ENCODE measurements around the gene CHML.
A peak's percentile ranks its signal among the peaks of the same experiment; 100 is the strongest.
"Not testable (repeated sequence)": the region's sequence is repeated elsewhere in the genome, so short reads cannot be mapped to it uniquely, and the experiment has no call there.

Gene CHML, protein sequence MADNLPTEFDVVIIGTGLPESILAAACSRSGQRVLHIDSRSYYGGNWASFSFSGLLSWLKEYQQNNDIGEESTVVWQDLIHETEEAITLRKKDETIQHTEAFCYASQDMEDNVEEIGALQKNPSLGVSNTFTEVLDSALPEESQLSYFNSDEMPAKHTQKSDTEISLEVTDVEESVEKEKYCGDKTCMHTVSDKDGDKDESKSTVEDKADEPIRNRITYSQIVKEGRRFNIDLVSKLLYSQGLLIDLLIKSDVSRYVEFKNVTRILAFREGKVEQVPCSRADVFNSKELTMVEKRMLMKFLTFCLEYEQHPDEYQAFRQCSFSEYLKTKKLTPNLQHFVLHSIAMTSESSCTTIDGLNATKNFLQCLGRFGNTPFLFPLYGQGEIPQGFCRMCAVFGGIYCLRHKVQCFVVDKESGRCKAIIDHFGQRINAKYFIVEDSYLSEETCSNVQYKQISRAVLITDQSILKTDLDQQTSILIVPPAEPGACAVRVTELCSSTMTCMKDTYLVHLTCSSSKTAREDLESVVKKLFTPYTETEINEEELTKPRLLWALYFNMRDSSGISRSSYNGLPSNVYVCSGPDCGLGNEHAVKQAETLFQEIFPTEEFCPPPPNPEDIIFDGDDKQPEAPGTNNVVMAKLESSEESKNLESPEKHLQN

DNA sequence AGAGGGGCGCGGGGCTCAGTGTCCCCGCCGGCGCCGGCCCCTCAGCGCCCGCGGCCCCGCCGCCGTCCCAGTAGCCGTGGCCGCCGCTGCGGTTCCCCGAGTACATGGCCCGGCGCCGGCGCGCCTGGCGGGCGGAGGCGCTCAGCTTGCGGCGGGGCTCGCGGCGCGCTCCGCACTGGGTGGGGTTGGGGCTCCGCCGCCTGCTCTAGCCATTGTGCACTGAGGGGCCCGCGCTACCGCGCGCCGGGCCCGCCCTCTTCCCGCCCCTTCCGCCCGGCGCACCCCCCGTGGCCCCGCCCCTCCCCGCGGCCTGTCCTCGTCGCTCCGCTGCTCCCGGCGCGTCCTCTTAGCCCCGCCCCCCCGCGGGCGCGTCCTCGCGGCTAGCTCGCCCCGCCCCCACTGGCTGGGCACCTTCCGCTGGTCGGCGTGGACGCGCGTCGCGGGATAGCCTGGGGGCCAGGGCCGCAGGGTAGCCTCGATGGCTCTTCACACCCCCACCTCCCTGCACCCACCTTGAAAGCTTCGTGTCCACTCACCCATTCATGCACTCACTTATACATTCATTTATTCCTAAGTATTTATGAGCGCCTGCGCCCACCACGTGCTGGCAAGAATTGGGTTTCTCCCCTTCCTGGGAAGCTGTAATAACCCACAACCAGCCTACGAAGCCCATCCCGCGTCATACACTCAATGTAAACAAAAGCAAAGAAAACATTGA is at the start of gene CHML, which contains the start of gene OPN3:
TSS of gene CHML (minus strand) at position 221 of the 718 bp plus-strand sequence. CDS start 4,603 bp downstream, outside the sequence.
TSS of gene OPN3 (minus strand) at position 221 of the 718 bp plus-strand sequence. CDS start at position 106, 115 bp downstream.
- DNase-seq = peak; percentile 94

- no peak for DNase-seq
Measured at GRCh38 chr1:241688940-241689368, 48.8 kb upstream of the CHML start.

- no peak for DNase-seq
Measured at GRCh38 chr1:241684108-241684507, 43.9 kb upstream of the CHML start.

DNA sequence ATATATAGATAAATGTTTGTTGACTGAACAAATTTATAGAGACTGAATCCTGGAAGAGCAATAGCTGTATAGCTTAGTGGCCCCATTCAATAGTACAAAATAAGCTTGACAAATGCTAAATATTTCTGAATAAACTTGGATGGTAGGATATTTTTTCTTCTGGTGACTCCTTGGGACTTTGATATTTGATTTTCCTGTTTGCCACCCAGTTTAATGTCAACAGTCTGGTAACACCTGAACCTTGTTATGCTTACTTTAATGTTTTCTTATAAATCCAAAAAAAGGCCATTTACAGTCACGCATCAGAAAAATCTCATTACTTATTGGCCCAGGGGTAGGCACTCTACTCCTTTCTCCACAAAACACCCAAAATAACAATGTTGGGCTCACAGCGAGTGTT is 42.8 kb upstream of the CHML start:
- DNase-seq = no peak

- DNase-seq = not testable (repeated sequence)
Measured at GRCh38 chr1:241681861-241682448, 41.8 kb upstream of the CHML start.

- no peak for DNase-seq
Measured at GRCh38 chr1:241679961-241680360, 39.8 kb upstream of the CHML start.

DNA sequence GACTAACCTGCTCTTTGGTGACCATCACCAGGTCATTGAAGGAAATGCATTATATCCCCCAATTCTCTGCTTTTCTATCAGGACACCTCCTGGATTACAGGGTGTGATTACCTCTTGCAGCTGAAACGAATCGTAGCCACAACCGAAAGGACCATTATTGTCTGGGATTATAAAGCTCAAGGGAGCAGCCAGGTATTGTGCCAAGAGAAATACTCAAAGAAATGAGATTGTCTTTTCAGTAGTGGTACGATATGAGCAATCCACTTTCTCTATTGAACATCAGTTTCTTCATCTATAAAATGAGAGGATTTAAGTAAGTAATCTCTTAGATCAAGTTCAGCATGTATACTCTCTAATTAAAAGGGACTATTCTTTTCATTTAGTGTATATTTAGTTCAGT is 39.2 kb upstream of the CHML start:
- no peak for DNase-seq

GRCh38 chr1:241678536-241678935 is 38.4 kb upstream of the CHML start:
- no peak for DNase-seq

DNA sequence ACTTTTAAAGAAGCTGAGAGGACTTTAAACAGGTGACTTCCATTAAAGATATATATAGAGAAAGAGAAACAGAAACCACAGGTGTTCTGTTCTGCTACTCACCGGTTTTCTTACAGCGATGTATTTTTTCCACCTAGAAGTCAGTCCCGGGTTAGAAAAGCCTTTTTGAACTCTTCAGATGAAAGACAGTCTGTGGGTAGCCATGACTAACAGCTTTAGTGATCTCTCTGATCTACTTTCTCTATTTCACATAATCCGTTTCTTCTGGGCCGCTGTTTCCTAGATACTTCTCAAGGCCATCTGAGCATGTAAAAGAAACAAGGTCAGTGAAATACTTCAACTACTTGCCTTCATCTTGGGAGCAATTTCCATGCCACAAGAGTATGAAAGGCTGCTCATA is 37.0 kb upstream of the CHML start:
- DNase-seq = no peak

GRCh38 chr1:241675983-241676382 is 35.8 kb upstream of the CHML start:
- DNase-seq = no peak

DNA sequence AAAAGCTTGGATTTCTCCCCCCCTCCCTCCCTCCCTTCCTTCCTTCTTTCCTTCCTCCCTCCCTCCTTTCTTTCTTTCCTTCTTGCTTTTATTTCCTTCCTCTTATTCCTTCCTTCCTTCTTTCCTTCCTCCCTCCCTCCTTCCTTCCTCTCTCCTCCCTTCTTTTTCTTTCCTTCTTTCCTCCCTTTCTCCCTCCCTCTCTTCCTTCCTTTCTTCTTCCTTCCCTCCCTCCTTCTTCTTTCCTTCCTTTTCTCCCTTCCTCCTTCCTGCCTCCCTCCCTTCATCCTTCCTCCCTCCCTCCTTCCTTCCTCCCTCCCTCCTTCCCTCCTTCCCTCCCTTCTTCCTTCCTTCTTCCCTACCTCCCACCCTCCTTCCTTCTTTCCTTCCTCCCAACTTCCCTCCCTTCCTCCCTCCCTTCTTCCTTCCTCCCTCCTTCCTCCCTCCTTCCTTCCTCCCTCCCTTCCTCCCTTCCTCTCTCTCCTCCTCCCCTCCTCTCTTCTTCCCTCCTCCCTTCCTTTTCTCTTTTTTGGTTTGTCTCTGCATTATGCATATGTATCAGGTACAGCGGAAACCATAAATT is 34.7 kb upstream of the CHML start:
- no peak for DNase-seq

- DNase-seq = no peak
Measured at GRCh38 chr1:241672301-241672700, 32.1 kb upstream of the CHML start.

DNA sequence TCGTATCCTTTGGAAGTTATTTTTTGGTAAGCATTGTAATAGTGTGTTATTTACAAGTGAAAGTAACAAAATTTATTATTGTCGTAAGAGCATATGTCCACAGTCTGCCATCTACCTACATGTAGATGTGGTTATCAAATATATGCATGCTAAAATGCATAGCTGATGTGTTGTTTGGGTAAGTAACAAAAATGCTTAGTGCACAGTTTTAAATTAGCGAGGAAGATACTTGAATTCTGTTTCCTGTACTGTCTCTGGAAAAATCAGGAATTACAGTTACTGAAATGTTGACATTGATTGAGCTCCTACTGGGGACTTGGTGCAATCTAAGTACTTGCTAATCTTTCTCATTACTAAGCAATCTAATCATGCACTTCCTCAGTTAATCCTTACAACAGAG is 26.2 kb upstream of the CHML start:
- DNase-seq = no peak

GRCh38 chr1:241660424-241660972 is 20.3 kb upstream of the CHML start:
- DNase-seq = no peak

GRCh38 chr1:241659016-241659415 is 18.8 kb upstream of the CHML start:
- not testable (repeated sequence) for DNase-seq

GRCh38 chr1:241658081-241658793 is 18.1 kb upstream of the CHML start:
- DNase-seq = no peak

- DNase-seq = no peak
Measured at GRCh38 chr1:241654641-241655040, 14.5 kb upstream of the CHML start.

- DNase-seq = no peak
Measured at GRCh38 chr1:241654019-241654418, 13.8 kb upstream of the CHML start.

GRCh38 chr1:241652012-241652411 is 11.8 kb upstream of the CHML start, which contains the start of gene WDR64:
TSS of gene WDR64 (plus strand) at chr1:241652281. CDS start at chr1:241652485, 204 bp downstream.
- DNase-seq = no peak

DNA sequence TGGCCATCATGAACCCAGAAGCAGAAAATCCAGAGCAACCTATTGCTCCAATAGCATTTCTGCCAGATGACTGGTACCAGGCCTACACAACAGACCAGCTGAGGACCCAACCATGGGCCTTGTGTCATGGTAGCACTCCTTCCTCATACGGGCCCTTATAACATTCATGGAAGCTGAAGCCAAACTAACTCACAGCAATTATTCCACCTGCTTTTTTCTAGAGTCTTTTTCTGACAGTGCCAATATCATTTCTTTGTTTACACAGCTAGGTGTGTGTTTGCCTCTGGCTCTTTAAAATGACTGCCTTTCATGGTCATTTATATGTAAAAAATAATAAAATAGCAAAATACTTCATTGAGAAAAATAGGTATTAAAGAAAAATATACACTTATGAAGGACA is 8.0 kb upstream of the CHML start:
- no peak for DNase-seq

GRCh38 chr1:241647658-241648057 is 7.5 kb upstream of the CHML start:
- no peak for DNase-seq

GRCh38 chr1:241646201-241646600 is 6.0 kb upstream of the CHML start:
- no peak for DNase-seq
